ENCODE measurements around the gene LHFPL6.

DNA sequence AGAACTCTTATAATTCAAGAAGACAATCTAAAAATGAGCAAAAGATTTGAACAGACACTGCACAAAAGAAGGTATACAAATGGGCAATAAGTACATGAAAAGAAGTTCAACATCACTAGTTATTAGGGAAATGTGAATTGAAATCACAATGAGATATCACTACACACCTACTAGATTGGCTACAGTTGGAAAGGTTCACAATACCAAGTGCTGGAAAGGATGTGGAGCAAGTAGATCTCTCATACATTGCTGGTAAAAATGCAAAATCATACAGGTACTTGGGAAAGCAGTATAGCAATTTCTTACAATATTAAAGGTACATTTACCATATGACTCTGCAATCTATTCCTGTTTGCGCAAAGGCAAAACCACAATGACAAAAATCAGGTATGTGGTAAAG is 145.7 kb downstream of the LHFPL6 start:
- TF ChIP-seq CTCF (IDR thresholded peaks at IDR 0.05) = no peak
- TF ChIP-seq POLR2A (IDR thresholded peaks at IDR 0.05) = no peak
